Smooth muscle cell (in vitro differentiated cells): ENCODE measurements around the gene CSTB. TPM values are rescaled to one million over a fixed set of nuclear protein-coding genes. Genes with fewer than 3 reads are reported as not detected.

Experiments
- DNase-seq: peaks from one replicate; lab custom pipeline; 2025; ENCODE audit not compliant: unreplicated experiment; lab: John Stamatoyannopoulos, UW
- H2AFZ ChIP-seq: fragments of 200-600 bp; sonication (generic); 2 replicates; pipeline ENCODE4 v1.6.0; 2016; ENCODE audit warnings: antibody characterized with exemption, low read depth, mild to moderate bottlenecking
- H3F3A ChIP-seq: fragments of 200-600 bp; sonication (generic); 2 replicates; pipeline ENCODE4 v1.6.0; 2017; ENCODE audit warnings: antibody characterized with exemption, low read depth
- H3K27ac ChIP-seq: fragments of 200-600 bp; sonication (generic); 2 replicates; pipeline ENCODE4 v1.5.1; 2016; ENCODE audit warnings: low read depth, mild to moderate bottlenecking
- H3K27me3 ChIP-seq: fragments of 200-600 bp; sonication (generic); 2 replicates; pipeline ENCODE4 v1.6.1; 2016; ENCODE audit warnings: low read depth, mild to moderate bottlenecking
- H3K36me3 ChIP-seq: fragments of 200-600 bp; sonication (generic); 2 replicates; pipeline ENCODE4 v1.5.1; 2016; ENCODE audit warnings: low read depth
- H3K4me1 ChIP-seq: fragments of 200-600 bp; sonication (generic); 2 replicates; pipeline ENCODE4 v1.5.1; 2016; ENCODE audit warnings: low read depth
- H3K4me2 ChIP-seq: fragments of 200-600 bp; sonication (generic); 2 replicates; pipeline ENCODE4 v1.6.0; 2016; ENCODE audit warnings: mild to moderate bottlenecking
- H3K4me3 ChIP-seq: fragments of 200-600 bp; sonication (generic); 2 replicates; pipeline ENCODE4 v1.5.1; 2016; ENCODE audit warnings: mild to moderate bottlenecking
- H3K79me2 ChIP-seq: fragments of 200-600 bp; sonication (generic); 2 replicates; pipeline ENCODE4 v1.6.0; 2016; ENCODE audit warnings: low read depth, mild to moderate bottlenecking
- H3K9ac ChIP-seq: fragments of 200-600 bp; sonication (generic); 2 replicates; pipeline ENCODE4 v1.6.0; 2016; ENCODE audit warnings: low read depth
- H3K9me3 ChIP-seq: fragments of 200-600 bp; sonication (generic); replicated peaks from 2 replicates; pipeline ENCODE4 v1.5.1; 2016; ENCODE audit warnings: low read depth
- H4K20me1 ChIP-seq: fragments of 200-600 bp; sonication (generic); 2 replicates; pipeline ENCODE4 v1.6.0; 2016; ENCODE audit warnings: low read depth
- CTCF ChIP-seq: fragments of 200-600 bp; sonication (generic); IDR thresholded peaks from 2 replicates; pipeline ENCODE4 v1.5.1; 2017; ENCODE audit warnings: borderline replicate concordance, mild to moderate bottlenecking, antibody characterized with exemption; ENCODE audit not compliant: insufficient read depth, poor library complexity, severe bottlenecking
- WGBS: methylation state at CpG from one replicate; pipeline ENCODE4 v1.1.7; 2016; ENCODE audit warnings: low lambda C conversion rate; 5-methylcytosine and 5-hydroxymethylcytosine counted together
- polyA plus RNA-seq: library from polyadenylated mRNA; unstranded; fragments of >200 nt; fragmentation: Nextera tagmentation; extraction: Ambion mirVana; gene quantifications from 2 replicates; pipeline ENCODE4 v1.2.1, GENCODE V29; 2016
- total RNA-seq: library from RNA; depleted of rRNA; stranded (reverse); fragments of >200 nt; gene quantifications from 2 replicates; pipeline ENCODE4 v1.2.3, GENCODE V29; 2014

The CSTB gene
- total and polyA plus RNA-seq, 2 experiments from 2014 or later = 29.9 to 74.0 TPM

DNA sequence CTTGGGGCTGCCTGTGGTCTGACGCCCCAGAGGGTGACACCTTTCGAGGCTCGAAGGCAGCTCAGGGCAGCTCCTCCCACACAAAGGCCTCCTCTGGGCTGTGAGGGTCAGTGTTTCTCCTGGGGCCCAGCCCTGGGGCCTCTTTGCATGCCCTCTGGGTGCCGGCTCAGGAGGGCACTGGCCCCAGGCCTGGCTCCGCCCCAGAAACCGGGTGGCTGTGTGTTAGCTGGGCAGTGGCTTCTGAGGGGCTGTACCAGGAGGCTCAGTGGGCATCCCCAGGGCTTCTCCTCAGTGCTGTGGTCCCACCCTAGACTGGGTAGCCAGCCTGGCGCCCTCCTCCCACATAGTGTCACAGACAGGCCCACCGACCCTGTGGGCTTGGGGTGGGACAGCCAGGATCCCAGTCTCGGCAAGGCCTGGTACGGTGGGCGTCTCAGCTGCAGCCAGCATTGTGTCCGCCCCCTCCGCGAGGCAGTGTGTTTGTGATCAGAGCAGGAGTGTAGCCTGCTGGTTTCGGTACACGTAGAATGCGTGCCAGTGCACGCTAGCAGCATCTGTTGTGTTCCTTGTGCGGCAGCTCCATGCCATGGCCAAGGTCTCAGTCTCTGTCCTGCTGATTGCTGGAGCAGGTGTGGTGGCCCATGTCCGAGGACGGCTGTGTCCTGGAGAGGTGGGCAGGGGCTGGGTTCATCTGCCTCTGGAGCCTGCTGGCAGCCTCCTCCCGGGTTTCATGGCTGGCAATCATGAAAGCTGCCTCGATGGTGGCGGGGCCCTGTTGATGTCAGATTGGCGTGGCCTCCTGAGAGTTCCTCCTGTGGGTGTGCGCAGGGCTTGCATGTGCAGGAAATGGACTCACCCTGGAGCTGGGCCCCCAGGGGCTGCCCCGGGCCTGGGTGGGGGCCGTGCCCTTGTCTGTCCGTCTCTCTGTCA is 41.3 kb upstream of the CSTB start:
- H3K9me3 ChIP-seq = no peaks in the 10 kb centered on the region
- H3K36me3 ChIP-seq = no peaks in the 10 kb centered on the region
- WGBS = 93% methylated on average over 28 of the region's 29 CpGs
- no peaks in the 10 kb centered on the region for H3K27me3 ChIP-seq
- no peak for DNase-seq
- no peaks in the 10 kb centered on the region for H3K79me2 ChIP-seq
- no peak overlapping the region for H3K9ac ChIP-seq
- no peak overlapping the region for H3K4me2 ChIP-seq
- TF ChIP-seq CTCF = no peak
- H2AFZ ChIP-seq = no peak overlapping the region
- H3K27ac ChIP-seq = no peak overlapping the region
- no peak overlapping the region for H3K4me3 ChIP-seq
- no peaks in the 10 kb centered on the region for H3K4me1 ChIP-seq
- H3F3A ChIP-seq = no peaks in the 10 kb centered on the region
- H4K20me1 ChIP-seq = no peaks in the 10 kb centered on the region

GRCh38 chr21:43816611-43817071 is 40.5 kb upstream of the CSTB start:
- Histone ChIP-seq H4K20me1 (no peaks in the 10 kb centered on the region), H3K27ac (no peak overlapping the region), H2AFZ (no peak overlapping the region), H3K4me3 (no peak overlapping the region), H3K9me3 (no peaks in the 10 kb centered on the region), H3K4me2 (no peak overlapping the region), H3F3A (no peaks in the 10 kb centered on the region), H3K79me2 (no peaks in the 10 kb centered on the region), H3K36me3 (no peaks in the 10 kb centered on the region), H3K4me1 (no peaks in the 10 kb centered on the region), H3K27me3 (no peaks in the 10 kb centered on the region), H3K9ac (no peak overlapping the region)
- no peak for DNase-seq
- no peak for TF ChIP-seq CTCF
- 92% methylated on average over 14 of the region's 14 CpGs for WGBS

GRCh38 chr21:43815991-43816390 is 39.9 kb upstream of the CSTB start:
- Histone ChIP-seq H3K4me1 (no peaks in the 10 kb centered on the region), H3K36me3 (no peaks in the 10 kb centered on the region), H3K27ac (no peak overlapping the region), H2AFZ (no peak overlapping the region), H3K9ac (no peak overlapping the region), H3K4me3 (no peak overlapping the region), H3K27me3 (no peaks in the 10 kb centered on the region), H4K20me1 (no peaks in the 10 kb centered on the region), H3K9me3 (no peaks in the 10 kb centered on the region), H3K79me2 (no peaks in the 10 kb centered on the region), H3F3A (no peaks in the 10 kb centered on the region), H3K4me2 (no peak overlapping the region)
- DNase-seq = no peak
- 89% methylated on average over 15 of the region's 15 CpGs for WGBS
- no peak for TF ChIP-seq CTCF
